Epithelial cell of proximal tubule (primary cell): ENCODE results near the gene LDHAL6A. TPM values are rescaled to one million over a fixed set of nuclear protein-coding genes. Genes with fewer than 3 reads are reported as not detected.
A peak's percentile ranks its signal among the peaks of the same experiment; 100 is the strongest.

Source experiments
- DNase-seq: peaks from one replicate; pipeline ENCODE4 v3.0.0-alpha.2; 2011; ENCODE audit warnings: low read depth
- H3K4me3 ChIP-seq: 2 replicates; pipeline ENCODE4 v1.5.1; 2011; ENCODE audit warnings: low read depth, mild to moderate bottlenecking, low read length
- CTCF ChIP-seq: conservative IDR thresholded peaks from 2 replicates; pipeline ENCODE4 v1.5.1; 2012; ENCODE audit warnings: low read depth, mild to moderate bottlenecking, low read length
- total RNA-seq: library from RNA; depleted of rRNA; stranded (reverse); fragments of >200 nt; gene quantifications from 2 replicates; pipeline ENCODE4 v1.2.3, GENCODE V29; 2015

Gene LDHAL6A
- total RNA-seq, 1 donor from 2014 or later, result not detected

- no peak overlapping the region for H3K4me3 ChIP-seq
- TF ChIP-seq CTCF, result no peak
- DNase-seq, result no peak
Measured at GRCh38 chr11:18495271-18495670, 39.6 kb downstream of the LDHAL6A start.

GRCh38 chr11:18495703-18496102 is 40.0 kb downstream of the LDHAL6A start:
- DNase-seq, result no peak
- TF ChIP-seq CTCF, result no peak

GRCh38 chr11:18498039-18498438 is 42.4 kb downstream of the LDHAL6A start:
- no peak for DNase-seq
- H3K4me3 ChIP-seq, result no peak overlapping the region
- TF ChIP-seq CTCF, result no peak

More at GRCh38 chr11:18495703-18496102, 40.0 kb downstream of the LDHAL6A start:
- no peak overlapping the region for H3K4me3 ChIP-seq

- DNase-seq, result no peak
- H3K4me3 ChIP-seq, result no peak overlapping the region
- TF ChIP-seq CTCF, result no peak
Measured at GRCh38 chr11:18501629-18502028, 46.0 kb downstream of the LDHAL6A start.

- DNase-seq, result no peak
- H3K4me3 ChIP-seq, result no peak overlapping the region
- no peak for TF ChIP-seq CTCF
Measured at GRCh38 chr11:18502352-18502751, 46.7 kb downstream of the LDHAL6A start.

- DNase-seq, result no peak
- no peak for TF ChIP-seq CTCF
- H3K4me3 ChIP-seq, result no peak overlapping the region
Measured at GRCh38 chr11:18521122-18521521, 65.5 kb downstream of the LDHAL6A start.

GRCh38 chr11:18522388-18522787 is 66.7 kb downstream of the LDHAL6A start:
- DNase-seq, result no peak
- peak; percentile 13 for TF ChIP-seq CTCF
- H3K4me3 ChIP-seq, result no peak overlapping the region
